Measurements from ENCODE around the gene NDUFV3.
"Not testable (repeated sequence)": the region's sequence is repeated elsewhere in the genome, so short reads cannot be mapped to it uniquely, and the experiment has no call there.

- TF ChIP-seq CTCF (IDR thresholded peaks at IDR 0.05); ZFX (IDR thresholded peaks at IDR 0.05; ENCODE audit: borderline replicate concordance): not testable (repeated sequence)
These were observed 43.3 kb downstream of the NDUFV3 start for GRCh38 chr21:42936360-42936759.
